H1 (cell line): ENCODE results near the gene SEMA3A. TPM values are rescaled to one million over a fixed set of nuclear protein-coding genes. Genes with fewer than 3 reads are reported as not detected.

Source experiments
- CTCF ChIA-PET: fragments of 300-600 bp; sonication (Branson Sonifier 250); formaldehyde crosslinking; loops from one replicate; lab custom pipeline; 2021; ENCODE audit not compliant: partially characterized antibody; lab: Charles Lee
- POLR2A ChIA-PET: fragments of 300-600 bp; sonication (Branson Sonifier 250); formaldehyde crosslinking; loops from one replicate; lab custom pipeline; 2021; ENCODE audit warnings: inconsistent platforms; ENCODE audit not compliant: partially characterized antibody; lab: Charles Lee
- DNase-seq, 2 experiments: peaks; one replicate each; pipeline versions ENCODE4 v3.0.0 to v3.0.0-alpha.2; 2010 to 2022; ENCODE audit warnings: low spot score in 2 of 2, low read depth in 1 of 2, mixed read lengths in 1 of 2
- FAIRE-seq: peaks from 2 replicates; lab custom pipeline; 2011; peaks lifted over from hg19 to GRCh38; lab: Jason Lieb, UNC
- H2AFZ ChIP-seq: 2 replicates; pipeline ENCODE4 v1.8.1; 2012; ENCODE audit warnings: low read length, inconsistent platforms
- H2AK5ac ChIP-seq: 2 replicates; pipeline ENCODE4 v1.6.1; 2013; ENCODE audit warnings: low read depth, low read length
- H2BK120ac ChIP-seq: replicated peaks from 2 replicates; pipeline ENCODE3; 2013; ENCODE audit warnings: low read depth, low read length, inconsistent platforms
- H2BK12ac ChIP-seq: 2 replicates; pipeline ENCODE4 v1.6.1; 2013; ENCODE audit warnings: low read depth, low read length
- H2BK15ac ChIP-seq: 2 replicates; pipeline ENCODE4 v1.6.1; 2013; ENCODE audit warnings: low read length
- H2BK20ac ChIP-seq: 2 replicates; pipeline ENCODE4 v1.6.1; 2013; ENCODE audit warnings: low read length
- H2BK5ac ChIP-seq: 2 replicates; pipeline ENCODE4 v1.6.1; 2013; ENCODE audit warnings: low read depth, low read length
- H3K14ac ChIP-seq: 2 replicates; pipeline ENCODE4 v1.6.1; 2013; ENCODE audit warnings: inconsistent platforms; ENCODE audit not compliant: insufficient read length
- H3K18ac ChIP-seq: 2 replicates; pipeline ENCODE4 v1.6.1; 2013; ENCODE audit warnings: low read length; ENCODE audit errors: extremely low read depth
- H3K23ac ChIP-seq: 2 replicates; pipeline ENCODE4 v1.6.1; 2013; ENCODE audit warnings: inconsistent platforms; ENCODE audit not compliant: insufficient read length
- H3K23me2 ChIP-seq: 2 replicates; pipeline ENCODE4 v1.6.1; 2013; ENCODE audit warnings: low read depth, low read length
- H3K27ac ChIP-seq: 2 replicates; pipeline ENCODE4 v1.6.1; 2011; ENCODE audit warnings: low read depth, low read length, inconsistent platforms
- H3K27me3 ChIP-seq, 4 experiments: replicated peaks in 1 of 4; 1 replicate in 1 of 4; 2 replicates in 3 of 4; pipeline versions ENCODE4 v1.6.1 to v1.8.1; 2011 to 2013; ENCODE audit warnings: low read length in 3 of 4, mild to moderate bottlenecking in 3 of 4, inconsistent platforms in 2 of 4, mixed read lengths in 2 of 4, moderate library complexity in 1 of 4; ENCODE audit not compliant: control insufficient read depth in 3 of 4, insufficient read depth in 3 of 4; ENCODE audit errors: extremely low read depth in 1 of 4
- H3K36me3 ChIP-seq, 4 experiments: 2 replicates each; pipeline versions ENCODE4 v1.6.1 to v1.8.1; 2011 to 2013; ENCODE audit warnings: mild to moderate bottlenecking in 4 of 4, low read length in 3 of 4, moderate library complexity in 2 of 4, control low read depth in 1 of 4, inconsistent platforms in 1 of 4; ENCODE audit not compliant: insufficient read depth in 4 of 4, control insufficient read depth in 2 of 4
- H3K4ac ChIP-seq: replicated peaks from 2 replicates; pipeline ENCODE3; 2013; ENCODE audit warnings: low read length, low read depth, mixed read lengths, inconsistent platforms; ENCODE audit not compliant: insufficient read length
- H3K4me1 ChIP-seq, 4 experiments: replicated peaks in 1 of 4; 1 replicate in 1 of 4; 2 replicates in 3 of 4; pipeline versions ENCODE4 v1.6.1 to v1.8.1; 2011 to 2013; ENCODE audit warnings: low read length in 3 of 4, inconsistent platforms in 2 of 4, mixed read lengths in 1 of 4; ENCODE audit not compliant: insufficient read depth in 4 of 4, control insufficient read depth in 3 of 4
- H3K4me2 ChIP-seq, 2 experiments: 2 replicates each; pipeline versions ENCODE4 v1.6.1 to v1.8.1; 2011 to 2013; ENCODE audit warnings: low read depth in 2 of 2, low read length in 2 of 2, control low read depth in 1 of 2, inconsistent platforms in 1 of 2, mild to moderate bottlenecking in 1 of 2; ENCODE audit not compliant: insufficient read depth in 1 of 2
- H3K4me3 ChIP-seq, 4 experiments: fragments of 200-600, 300-600 bp in 1 of 4; sonication (generic), shearing (Covaris generic), sonication (Bioruptor Twin) in 1 of 4; 2 replicates each; pipeline versions ENCODE4 v1.5.1 to v1.8.1; 2011 to 2016; ENCODE audit warnings: low read length in 4 of 4, low read depth in 3 of 4, control low read depth in 2 of 4, inconsistent platforms in 2 of 4, mild to moderate bottlenecking in 2 of 4, mixed read lengths in 1 of 4, moderate library complexity in 1 of 4; ENCODE audit not compliant: insufficient read depth in 2 of 4; ENCODE audit errors: extremely low read depth in 1 of 4
- H3K56ac ChIP-seq: replicated peaks from 2 replicates; pipeline ENCODE3; 2013; ENCODE audit warnings: low read depth, mild to moderate bottlenecking, mixed read lengths, low read length, inconsistent platforms; ENCODE audit not compliant: insufficient read length
- H3K79me1 ChIP-seq: 2 replicates; pipeline ENCODE4 v1.6.1; 2013; ENCODE audit warnings: low read depth, low read length, control low read depth
- H3K79me2 ChIP-seq, 2 experiments: 2 replicates each; pipeline versions ENCODE4 v1.6.1 to v1.8.1; 2012 to 2013; ENCODE audit warnings: low read length in 2 of 2, mild to moderate bottlenecking in 2 of 2, inconsistent platforms in 1 of 2; ENCODE audit not compliant: insufficient read depth in 2 of 2, control insufficient read depth in 1 of 2
- H3K9ac ChIP-seq, 4 experiments: replicated peaks in 1 of 4; 1 replicate in 1 of 4; 2 replicates in 3 of 4; pipeline versions ENCODE4 v1.6.1 to v1.8.1; 2011 to 2013; ENCODE audit warnings: low read depth in 3 of 4, low read length in 3 of 4, control low read depth in 2 of 4, mild to moderate bottlenecking in 2 of 4, moderate library complexity in 2 of 4, inconsistent platforms in 1 of 4; ENCODE audit errors: extremely low read depth in 1 of 4
- H3K9me3 ChIP-seq, 2 experiments: 2 replicates each; pipeline versions ENCODE4 v1.6.1 to v1.8.1; 2012 to 2013; ENCODE audit warnings: mild to moderate bottlenecking in 2 of 2, moderate library complexity in 2 of 2, control low read depth in 1 of 2, inconsistent platforms in 1 of 2, low read depth in 1 of 2, low read length in 1 of 2, mixed read lengths in 1 of 2; ENCODE audit not compliant: insufficient read depth in 2 of 2
- H4K20me1 ChIP-seq, 2 experiments: replicated peaks in 1 of 2; 2 replicates each; pipeline versions ENCODE3 to v1.8.1; 2011 to 2013; ENCODE audit warnings: inconsistent platforms in 2 of 2, low read length in 2 of 2, mild to moderate bottlenecking in 1 of 2; ENCODE audit not compliant: insufficient read depth in 2 of 2, control insufficient read depth in 1 of 2
- H4K5ac ChIP-seq: 2 replicates; pipeline ENCODE4 v1.6.1; 2013; ENCODE audit warnings: low read length, low read depth, mixed read lengths, inconsistent platforms; ENCODE audit not compliant: insufficient read length
- H4K8ac ChIP-seq: 2 replicates; pipeline ENCODE4 v1.8.0; 2013; ENCODE audit warnings: mild to moderate bottlenecking, moderate library complexity, low read length, inconsistent platforms; ENCODE audit not compliant: insufficient read depth; ENCODE audit errors: extremely low read depth
- H4K91ac ChIP-seq: replicated peaks from 2 replicates; pipeline ENCODE3; 2013; ENCODE audit warnings: low read length, mixed read lengths, inconsistent platforms; ENCODE audit not compliant: insufficient read length
- FOSL1 ChIP-seq: IDR thresholded peaks from 2 replicates; pipeline ENCODE4 v1.6.1; 2011; ENCODE audit warnings: mild to moderate bottlenecking, low read depth, low read length, moderate library complexity; ENCODE audit not compliant: insufficient read depth
- HDAC6 ChIP-seq: IDR thresholded peaks from one replicate; pipeline ENCODE4 v1.7.1; 2012; ENCODE audit warnings: low read depth, mild to moderate bottlenecking, inconsistent platforms, low read length, moderate library complexity
- PHF8 ChIP-seq: fragments of 200-600 bp; sonication (generic); conservative IDR thresholded peaks from 2 replicates; pipeline ENCODE4 v1.7.1; 2012; ENCODE audit warnings: low read depth, mild to moderate bottlenecking, inconsistent platforms, low read length, moderate library complexity
- POLR2AphosphoS5 ChIP-seq: IDR thresholded peaks from 2 replicates; pipeline ENCODE4 v1.6.1; 2011; ENCODE audit warnings: low read depth, low read length
- RXRA ChIP-seq: IDR thresholded peaks from 2 replicates; pipeline ENCODE4 v1.6.1; 2011; ENCODE audit warnings: low read depth, mild to moderate bottlenecking, low read length, moderate library complexity; ENCODE audit not compliant: insufficient read depth
- TAF1 ChIP-seq: IDR thresholded peaks from 2 replicates; pipeline ENCODE4 v1.6.1; 2011; ENCODE audit warnings: mild to moderate bottlenecking, low read depth, low read length
- WGBS, 2 experiments: shearing (Covaris generic) in 1 of 2; methylation state at CpG; one replicate each; pipeline versions ENCODE4 v1.1.6 to v1.1.7; 2013 to 2015; ENCODE audit warnings: low lambda C conversion rate in 2 of 2, mixed read lengths in 2 of 2, inconsistent platforms in 1 of 2, low coverage in 1 of 2, missing lambda C conversion rate in 1 of 2; ENCODE audit not compliant: insufficient replicate concordance in 2 of 2, insufficient coverage in 1 of 2, insufficient read length in 1 of 2; ENCODE audit errors: extremely low coverage in 1 of 2, missing lambda C conversion rate in 1 of 2; 5-methylcytosine and 5-hydroxymethylcytosine counted together
- polyA plus RNA-seq, 7 experiments: library from polyadenylated mRNA; depleted of rRNA in 3 of 7; stranded (reverse) in 5 of 7; unstranded in 2 of 7; fragments of >200 nt in 5 of 7; fragments of 200-250 nt in 2 of 7; gene quantifications; 1 replicate in 5 of 7; 2 replicates in 1 of 7; 4 replicates in 1 of 7; pipeline versions ENCODE4 v1.2.1 to v1.2.3, GENCODE V29; 2011 to 2013; ENCODE audit warnings: missing spikeins in 2 of 7, mixed read lengths in 2 of 7
- total RNA-seq: library from RNA; stranded (reverse); fragmentation: NEBNext Ultra II Directional; extraction: Animal tissue kit (Norgen Biotek cat#: 25700); gene quantifications from 2 replicates; pipeline ENCODE4 v1.2.1, GENCODE V29; 2021

The SEMA3A gene
- total and polyA plus RNA-seq, 2 of the 8 experiments (the other 6 are each of a cell fraction or from before 2014, with no cell fraction given): 8.1 to 45.9 TPM

DNA sequence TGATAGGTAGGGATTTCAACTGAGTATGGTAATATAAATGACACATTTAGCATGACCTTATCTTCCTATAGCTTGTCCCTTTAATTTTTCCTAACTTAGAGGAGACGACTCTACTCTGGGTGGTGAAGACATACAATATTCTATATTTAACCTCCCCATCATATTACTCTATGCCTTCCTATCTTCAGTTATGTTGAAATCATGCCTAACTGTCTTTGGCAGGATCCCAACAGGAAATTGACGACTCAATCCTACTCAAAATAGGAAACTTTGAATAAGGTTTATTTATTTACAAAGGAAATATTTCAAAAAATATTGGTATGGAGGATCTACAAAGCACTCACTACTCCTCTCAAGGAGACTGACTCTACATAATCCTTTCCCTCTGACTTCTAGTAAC is 24.1 kb upstream of the SEMA3A start:
- no peak overlapping the region for H2AFZ ChIP-seq
- H3K4ac ChIP-seq: no peak overlapping the region
- H2BK120ac ChIP-seq: no peak overlapping the region
- H2BK5ac ChIP-seq: no peak overlapping the region
- H2BK20ac ChIP-seq: no peak overlapping the region
- H4K5ac ChIP-seq: no peak overlapping the region
- H3K23me2 ChIP-seq: no peaks in the 10 kb centered on the region
- H3K56ac ChIP-seq: no peak overlapping the region
- no peaks in the 10 kb centered on the region for H4K20me1 ChIP-seq
- H3K9me3 ChIP-seq: 0 out of 4 replicates have a peak, but pooled peaks cover 2 to 3% of the 10 kb centered on the region in 2 experiments
- no peak overlapping the region for H3K4me2 ChIP-seq
- H4K8ac ChIP-seq: no peak overlapping the region
- H3K79me1 ChIP-seq: no peaks in the 10 kb centered on the region
- H4K91ac ChIP-seq: no peak overlapping the region
- DNase-seq (no peak), FAIRE-seq (no peak)
- no peaks in the 10 kb centered on the region for H3K27me3 ChIP-seq
- no peak overlapping the region for H2BK12ac ChIP-seq
- no peaks in the 10 kb centered on the region for H3K79me2 ChIP-seq
- peaks cover 0 to 5% (median 0%) of the 10 kb centered on the region in 4 experiments; a peak in 2 of 8 replicates for H3K36me3 ChIP-seq
- H3K23ac ChIP-seq: no peak overlapping the region
- no peak overlapping the region for H2BK15ac ChIP-seq
- H3K18ac ChIP-seq: no peak overlapping the region
- no peak overlapping the region for H3K4me3 ChIP-seq
- H3K27ac ChIP-seq: no peak overlapping the region
- H2AK5ac ChIP-seq: no peak overlapping the region
- POLR2A ChIA-PET: no interaction called here
- CTCF ChIA-PET: no interaction called here
- H3K4me1 ChIP-seq: no peaks in the 10 kb centered on the region
- 85% methylated on average over 2 of the region's 2 CpGs; no CpG with 5 or more reads in 1 of the 2 experiments for WGBS, 2 experiments
- no peak overlapping the region for H3K9ac ChIP-seq
- no peak overlapping the region for H3K14ac ChIP-seq
- TF ChIP-seq TAF1: no peak
- TF ChIP-seq FOSL1: no peak
- no peak for TF ChIP-seq PHF8
- no peak for TF ChIP-seq POLR2AphosphoS5
- TF ChIP-seq HDAC6: no peak
- TF ChIP-seq RXRA: no peak
